GM23338 (cell line): ENCODE results near the gene TMEM219.

Experiments used
- CREB1 ChIP-seq: fragments of 250-450 bp; sonication (Bioruptor Pico); IDR thresholded peaks from 2 replicates; pipeline ENCODE4 v1.5.0; 2020; ENCODE audit warnings: low read depth, mild to moderate bottlenecking, moderate library complexity
- EZH2 ChIP-seq: fragments of 200-600 bp; sonication (generic); IDR thresholded peaks from one replicate; pipeline ENCODE4 v1.8.0; 2017; ENCODE audit warnings: antibody characterized with exemption, mild to moderate bottlenecking, low read depth; ENCODE audit not compliant: unreplicated experiment
- POLR2AphosphoS5 ChIP-seq: IDR thresholded peaks from 2 replicates; pipeline ENCODE4 v1.6.1; 2016; ENCODE audit warnings: antibody characterized with exemption, low read depth
- ZNF331 ChIP-seq: fragments of 250-450 bp; sonication (Bioruptor Pico); IDR thresholded peaks from 2 replicates; pipeline ENCODE4 v1.5.0; 2020; ENCODE audit warnings: low read depth, mild to moderate bottlenecking, moderate library complexity
- TF ChIP-seq, protein P1 (sequence below), 2 experiments: fragments of 200-600 bp in 1 of 2; sonication (generic) in 1 of 2; conservative IDR thresholded peaks; 2 replicates each; pipeline versions ENCODE4 v1.5.1 to v1.6.1; 2016 to 2017; ENCODE audit warnings: antibody characterized with exemption in 2 of 2, low read depth in 2 of 2, mild to moderate bottlenecking in 2 of 2, moderate library complexity in 1 of 2
- TF ChIP-seq, protein P2 (sequence below): IDR thresholded peaks from one replicate; pipeline ENCODE4 v1.6.1; 2018; ENCODE audit warnings: antibody characterized with exemption; ENCODE audit not compliant: unreplicated experiment
- TF ChIP-seq, protein P3 (sequence below): IDR thresholded peaks from 2 replicates; pipeline ENCODE4 v1.6.1; 2016; ENCODE audit warnings: antibody characterized with exemption

DNA sequence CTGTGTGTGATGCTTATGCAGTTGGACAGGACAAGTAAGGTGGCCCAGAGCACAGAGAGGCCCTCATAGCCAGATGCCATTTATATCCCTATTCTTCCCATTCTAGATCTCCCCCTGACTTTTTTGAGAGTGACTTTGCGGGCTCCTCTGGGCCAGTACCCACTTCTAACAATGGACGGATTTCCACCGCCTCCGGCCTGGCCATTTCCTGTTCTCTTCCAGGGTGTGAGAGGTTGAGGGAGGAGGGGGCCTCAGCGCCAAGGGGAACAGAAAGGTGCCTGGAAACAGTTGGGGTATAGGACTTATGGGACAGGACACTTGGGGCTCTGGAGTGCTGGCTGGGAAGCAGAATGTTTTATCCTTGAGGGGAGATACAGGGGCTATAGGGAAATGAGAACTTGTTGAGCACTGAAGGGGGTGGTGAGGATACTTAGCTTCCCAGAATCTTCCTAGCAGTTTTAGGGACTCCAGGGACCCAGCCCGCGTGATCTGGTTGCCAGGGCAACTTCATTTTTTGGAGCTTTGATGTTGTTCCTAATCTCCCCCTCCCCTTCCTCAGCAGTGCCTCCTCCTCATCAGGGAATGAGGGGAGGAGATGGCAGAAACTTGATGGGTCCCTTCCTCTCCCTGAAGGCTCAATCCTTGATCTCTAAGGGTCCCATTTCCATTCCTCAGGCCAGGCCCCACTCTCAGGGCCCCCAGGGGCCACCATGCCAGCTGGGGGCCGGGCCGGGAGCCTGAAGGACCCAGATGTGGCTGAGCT is 15.4 kb downstream of the TMEM219 start:
- TF ChIP-seq, protein P1, sequence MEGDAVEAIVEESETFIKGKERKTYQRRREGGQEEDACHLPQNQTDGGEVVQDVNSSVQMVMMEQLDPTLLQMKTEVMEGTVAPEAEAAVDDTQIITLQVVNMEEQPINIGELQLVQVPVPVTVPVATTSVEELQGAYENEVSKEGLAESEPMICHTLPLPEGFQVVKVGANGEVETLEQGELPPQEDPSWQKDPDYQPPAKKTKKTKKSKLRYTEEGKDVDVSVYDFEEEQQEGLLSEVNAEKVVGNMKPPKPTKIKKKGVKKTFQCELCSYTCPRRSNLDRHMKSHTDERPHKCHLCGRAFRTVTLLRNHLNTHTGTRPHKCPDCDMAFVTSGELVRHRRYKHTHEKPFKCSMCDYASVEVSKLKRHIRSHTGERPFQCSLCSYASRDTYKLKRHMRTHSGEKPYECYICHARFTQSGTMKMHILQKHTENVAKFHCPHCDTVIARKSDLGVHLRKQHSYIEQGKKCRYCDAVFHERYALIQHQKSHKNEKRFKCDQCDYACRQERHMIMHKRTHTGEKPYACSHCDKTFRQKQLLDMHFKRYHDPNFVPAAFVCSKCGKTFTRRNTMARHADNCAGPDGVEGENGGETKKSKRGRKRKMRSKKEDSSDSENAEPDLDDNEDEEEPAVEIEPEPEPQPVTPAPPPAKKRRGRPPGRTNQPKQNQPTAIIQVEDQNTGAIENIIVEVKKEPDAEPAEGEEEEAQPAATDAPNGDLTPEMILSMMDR (conservative IDR thresholded peaks at IDR 0.05; ENCODE audit: low read depth in 2 of 2): no peak
- TF ChIP-seq, protein P2, sequence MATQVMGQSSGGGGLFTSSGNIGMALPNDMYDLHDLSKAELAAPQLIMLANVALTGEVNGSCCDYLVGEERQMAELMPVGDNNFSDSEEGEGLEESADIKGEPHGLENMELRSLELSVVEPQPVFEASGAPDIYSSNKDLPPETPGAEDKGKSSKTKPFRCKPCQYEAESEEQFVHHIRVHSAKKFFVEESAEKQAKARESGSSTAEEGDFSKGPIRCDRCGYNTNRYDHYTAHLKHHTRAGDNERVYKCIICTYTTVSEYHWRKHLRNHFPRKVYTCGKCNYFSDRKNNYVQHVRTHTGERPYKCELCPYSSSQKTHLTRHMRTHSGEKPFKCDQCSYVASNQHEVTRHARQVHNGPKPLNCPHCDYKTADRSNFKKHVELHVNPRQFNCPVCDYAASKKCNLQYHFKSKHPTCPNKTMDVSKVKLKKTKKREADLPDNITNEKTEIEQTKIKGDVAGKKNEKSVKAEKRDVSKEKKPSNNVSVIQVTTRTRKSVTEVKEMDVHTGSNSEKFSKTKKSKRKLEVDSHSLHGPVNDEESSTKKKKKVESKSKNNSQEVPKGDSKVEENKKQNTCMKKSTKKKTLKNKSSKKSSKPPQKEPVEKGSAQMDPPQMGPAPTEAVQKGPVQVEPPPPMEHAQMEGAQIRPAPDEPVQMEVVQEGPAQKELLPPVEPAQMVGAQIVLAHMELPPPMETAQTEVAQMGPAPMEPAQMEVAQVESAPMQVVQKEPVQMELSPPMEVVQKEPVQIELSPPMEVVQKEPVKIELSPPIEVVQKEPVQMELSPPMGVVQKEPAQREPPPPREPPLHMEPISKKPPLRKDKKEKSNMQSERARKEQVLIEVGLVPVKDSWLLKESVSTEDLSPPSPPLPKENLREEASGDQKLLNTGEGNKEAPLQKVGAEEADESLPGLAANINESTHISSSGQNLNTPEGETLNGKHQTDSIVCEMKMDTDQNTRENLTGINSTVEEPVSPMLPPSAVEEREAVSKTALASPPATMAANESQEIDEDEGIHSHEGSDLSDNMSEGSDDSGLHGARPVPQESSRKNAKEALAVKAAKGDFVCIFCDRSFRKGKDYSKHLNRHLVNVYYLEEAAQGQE: no peak
- TF ChIP-seq POLR2AphosphoS5: no peak
- no peak for TF ChIP-seq EZH2
- TF ChIP-seq CREB1 (CRISPR knock-in tag): no peak
- no peak for TF ChIP-seq ZNF331
- TF ChIP-seq, protein P3, sequence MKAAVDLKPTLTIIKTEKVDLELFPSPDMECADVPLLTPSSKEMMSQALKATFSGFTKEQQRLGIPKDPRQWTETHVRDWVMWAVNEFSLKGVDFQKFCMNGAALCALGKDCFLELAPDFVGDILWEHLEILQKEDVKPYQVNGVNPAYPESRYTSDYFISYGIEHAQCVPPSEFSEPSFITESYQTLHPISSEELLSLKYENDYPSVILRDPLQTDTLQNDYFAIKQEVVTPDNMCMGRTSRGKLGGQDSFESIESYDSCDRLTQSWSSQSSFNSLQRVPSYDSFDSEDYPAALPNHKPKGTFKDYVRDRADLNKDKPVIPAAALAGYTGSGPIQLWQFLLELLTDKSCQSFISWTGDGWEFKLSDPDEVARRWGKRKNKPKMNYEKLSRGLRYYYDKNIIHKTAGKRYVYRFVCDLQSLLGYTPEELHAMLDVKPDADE: no peak
